ENCODE data around the gene NUP93.

NUP93 gene

DNA sequence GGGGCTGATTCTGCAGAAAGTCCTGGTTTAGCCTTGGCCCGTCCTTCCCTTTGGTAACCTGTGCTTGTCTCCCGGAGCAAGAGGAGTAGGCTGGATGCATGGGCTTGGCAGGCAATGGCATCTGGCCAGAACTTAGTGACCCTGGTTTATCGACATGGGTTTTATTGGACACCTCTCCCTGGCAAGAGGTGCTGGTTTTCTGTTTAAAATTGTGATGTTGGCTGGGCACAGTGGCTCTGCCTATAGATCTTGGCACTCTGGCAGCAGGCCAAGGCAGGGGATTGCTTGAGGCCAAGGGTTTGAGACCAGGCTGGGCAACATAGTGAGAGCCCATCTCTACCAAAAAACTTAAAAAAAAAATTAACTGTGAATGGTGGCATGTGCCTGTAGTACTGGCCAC, 166.3 kb downstream of the NUP93 start:
- H3K4me3 Mint-ChIP-seq = no peak overlapping the region
- peaks cover 56% of the 10 kb centered on the region for H3K4me1 Mint-ChIP-seq
- no peaks in the 10 kb centered on the region for H3K27me3 Mint-ChIP-seq
- H3K27ac Mint-ChIP-seq = no peak overlapping the region
- no peak for ATAC-seq
- peaks cover 23% of the 10 kb centered on the region for H3K36me3 Mint-ChIP-seq
- no peaks in the 10 kb centered on the region for H3K9me3 Mint-ChIP-seq

DNA sequence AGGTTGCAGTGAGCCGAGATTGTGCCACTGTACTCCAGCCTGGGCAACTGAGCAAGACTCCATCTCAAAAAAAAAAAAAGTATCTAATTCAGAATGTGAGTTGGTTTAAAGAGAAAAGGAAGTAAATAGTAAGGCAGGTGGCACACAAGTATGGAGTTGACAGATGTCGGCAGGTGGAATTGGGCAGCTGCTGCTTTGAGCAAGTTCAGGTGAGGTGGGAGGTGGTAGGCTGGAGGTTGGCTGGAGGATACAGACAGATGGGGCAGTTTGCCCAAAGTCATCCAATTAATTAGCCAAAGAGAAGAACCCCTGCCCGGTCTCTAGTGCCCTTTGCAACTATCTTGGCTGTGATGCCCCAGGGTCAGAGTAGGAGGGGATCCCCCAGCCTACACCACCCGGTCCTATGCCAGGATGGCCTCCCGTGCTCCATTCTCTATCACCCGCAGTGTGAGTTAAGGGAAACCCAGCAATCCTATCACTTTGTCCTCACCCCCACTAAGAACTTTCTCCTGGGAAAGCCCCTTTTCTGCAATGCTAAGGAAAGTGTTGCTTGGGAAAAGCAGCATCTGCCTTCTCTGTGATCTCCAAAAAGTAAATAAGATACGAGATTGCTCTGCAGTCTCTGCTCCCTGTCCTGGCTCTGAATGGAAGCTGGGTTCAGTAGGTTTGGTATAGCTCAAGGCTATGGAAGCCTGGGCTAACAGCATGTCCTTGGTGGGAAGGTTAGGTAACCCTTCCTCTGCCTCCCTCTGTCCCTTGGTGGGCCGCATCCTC, 167.3 kb downstream of the NUP93 start:
- no peak for ATAC-seq
- Mint-ChIP-seq H3K4me3 (no peak overlapping the region), H3K36me3 (peaks cover 31% of the 10 kb centered on the region), H3K9me3 (no peaks in the 10 kb centered on the region), H3K27ac (peak overlapping the region; percentile 80), H3K27me3 (no peaks in the 10 kb centered on the region), H3K4me1 (peaks cover 55% of the 10 kb centered on the region)

DNA sequence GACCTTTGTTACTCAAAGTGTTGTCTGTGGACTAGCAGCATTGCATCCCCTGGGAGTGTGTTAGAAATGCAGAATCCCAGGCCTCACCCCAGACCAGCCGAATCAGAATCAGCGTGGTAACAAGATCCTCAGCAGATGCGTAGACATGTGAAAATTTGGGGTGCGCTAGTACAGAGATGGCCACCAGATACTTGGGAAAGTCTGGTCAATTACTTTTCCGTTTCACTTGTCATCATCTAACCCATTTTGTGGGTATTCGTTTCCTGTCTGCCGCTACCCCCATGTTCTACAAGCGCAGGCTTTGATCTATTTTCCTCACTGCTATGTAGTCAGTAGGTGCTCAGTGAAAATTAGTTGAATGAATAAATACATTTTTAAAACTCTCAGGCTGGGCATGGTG, 168.9 kb downstream of the NUP93 start:
- Mint-ChIP-seq H3K9me3 (no peaks in the 10 kb centered on the region), H3K4me1 (peaks cover 53% of the 10 kb centered on the region), H3K27me3 (no peaks in the 10 kb centered on the region), H3K27ac (peak overlapping the region; percentile 80), H3K4me3 (peak overlapping the region; percentile 43), H3K36me3 (peaks cover 42% of the 10 kb centered on the region)
- peak; percentile 72 for ATAC-seq

Measured in stimulated activated memory B cell treated with anti-CD40 and anti-IgM and Interleukin-4, amounts not matched to agents 10 μg/mL and 1 μg/mL and 100 μg/mL, for 72 hours (primary cell).